Thymus (tissue), 11 donors: ENCODE measurements around the gene GABRA5. TPM values are rescaled to one million over a fixed set of nuclear protein-coding genes. Genes with fewer than 3 reads are reported as not detected.

Source experiments
- DNase-seq, 9 donors: peaks; one replicate each; pipeline ENCODE4 v3.0.0-alpha.2; 2013; ENCODE audit warnings: low spot score in 9 of 9, low read depth in 6 of 9, missing footprints in 1 of 9
- H3K27ac ChIP-seq, 2 donors: one replicate each; pipeline ENCODE4 v1.5.1; 2013; ENCODE audit warnings: control low read depth in 1 of 2, low read depth in 1 of 2, low read length in 1 of 2, mild to moderate bottlenecking in 1 of 2, moderate library complexity in 1 of 2
- H3K27me3 ChIP-seq, 2 donors: one replicate each; pipeline ENCODE4 v1.5.1; 2013; ENCODE audit warnings: low read length in 1 of 2; ENCODE audit not compliant: control insufficient read depth in 2 of 2, insufficient read depth in 1 of 2
- H3K36me3 ChIP-seq, 2 donors: one replicate each; pipeline ENCODE4 v1.5.1; 2013; ENCODE audit warnings: low read length in 1 of 2, mild to moderate bottlenecking in 1 of 2, moderate library complexity in 1 of 2; ENCODE audit not compliant: control insufficient read depth in 2 of 2, insufficient read depth in 2 of 2
- H3K4me1 ChIP-seq, 2 donors: one replicate each; pipeline ENCODE4 v1.5.1; 2013; ENCODE audit warnings: low read length in 2 of 2; ENCODE audit not compliant: control insufficient read depth in 2 of 2, insufficient read depth in 2 of 2
- H3K4me3 ChIP-seq, 2 donors: one replicate each; pipeline ENCODE4 v1.5.1; 2013; ENCODE audit warnings: low read length in 2 of 2, control low read depth in 1 of 2, mild to moderate bottlenecking in 1 of 2
- H3K9me3 ChIP-seq, 2 donors: one replicate each; pipeline ENCODE4 v1.5.1; 2013; ENCODE audit warnings: low read length in 1 of 2, mild to moderate bottlenecking in 1 of 2; ENCODE audit not compliant: control insufficient read depth in 2 of 2, insufficient read depth in 1 of 2
- WGBS: extraction: QIAGEN DNeasy Blood & Tissue Kit; methylation state at CpG from one replicate; pipeline ENCODE4 v1.1.7; 2013; 5-methylcytosine and 5-hydroxymethylcytosine counted together
- polyA plus RNA-seq: library from polyadenylated mRNA; stranded (reverse); fragments of 200-250 nt; gene quantifications from one replicate; pipeline ENCODE4 v1.2.3, GENCODE V29; 2013
- total RNA-seq: library from RNA; stranded (reverse); fragments of 120-200 nt; gene quantifications from one replicate; pipeline ENCODE4 v1.2.4, GENCODE V29; 2013
- donor health status: healthy.

Gene GABRA5
- total and polyA plus RNA-seq, 2 donors: 18.9 to 26.1 TPM

- no peaks in the 10 kb centered on the region for H3K4me1 ChIP-seq
- H3K4me3 ChIP-seq: no peak overlapping the region
- H3K36me3 ChIP-seq: no peaks in the 10 kb centered on the region
- 92% methylated on average over 4 of the region's 4 CpGs for WGBS
- no peaks in the 10 kb centered on the region for H3K9me3 ChIP-seq
- H3K27ac ChIP-seq: no peak overlapping the region
- no peak for DNase-seq
- H3K27me3 ChIP-seq: no peaks in the 10 kb centered on the region
Observed at GRCh38 chr15:26929588-26929987, 62.7 kb downstream of the GABRA5 start.

GRCh38 chr15:26934848-26935247 lies 68.0 kb downstream of the GABRA5 start:
- no peaks in the 10 kb centered on the region for H3K27me3 ChIP-seq
- DNase-seq: no peak
- no peaks in the 10 kb centered on the region for H3K36me3 ChIP-seq
- H3K4me3 ChIP-seq: no peak overlapping the region
- no peak overlapping the region for H3K27ac ChIP-seq
- peaks cover 0 to 2% of the 10 kb centered on the region in 2 donors for H3K9me3 ChIP-seq
- H3K4me1 ChIP-seq: no peaks in the 10 kb centered on the region
- WGBS: 95% methylated on average over 6 of the region's 6 CpGs

- Histone ChIP-seq H3K36me3 (no peaks in the 10 kb centered on the region), H3K4me1 (no peaks in the 10 kb centered on the region), H3K4me3 (no peak overlapping the region), H3K27me3 (no peaks in the 10 kb centered on the region), H3K9me3 (peaks cover 0 to 2% of the 10 kb centered on the region in 2 donors), H3K27ac (no peak overlapping the region)
- no peak for DNase-seq
- WGBS: 95% methylated on average over 12 of the region's 12 CpGs
Observed at GRCh38 chr15:26935322-26935721, 68.5 kb downstream of the GABRA5 start.

GRCh38 chr15:26936502-26936901 lies 69.6 kb downstream of the GABRA5 start:
- no peaks in the 10 kb centered on the region for H3K27me3 ChIP-seq
- DNase-seq: no peak
- H3K4me3 ChIP-seq: no peak overlapping the region
- no peaks in the 10 kb centered on the region for H3K4me1 ChIP-seq
- WGBS: 89% methylated on average over 5 of the region's 5 CpGs
- H3K27ac ChIP-seq: no peak overlapping the region
- no peaks in the 10 kb centered on the region for H3K36me3 ChIP-seq
- H3K9me3 ChIP-seq: peaks cover 0 to 2% of the 10 kb centered on the region in 2 donors

GRCh38 chr15:26937134-26937533 lies 70.3 kb downstream of the GABRA5 start:
- no peak overlapping the region for H3K4me3 ChIP-seq
- H3K4me1 ChIP-seq: no peaks in the 10 kb centered on the region
- no peaks in the 10 kb centered on the region for H3K36me3 ChIP-seq
- H3K27me3 ChIP-seq: no peaks in the 10 kb centered on the region
- 93% methylated on average over 13 of the region's 13 CpGs for WGBS
- no peak for DNase-seq
- H3K9me3 ChIP-seq: peaks cover 0 to 2% of the 10 kb centered on the region in 2 donors
- no peak overlapping the region for H3K27ac ChIP-seq

GRCh38 chr15:26939398-26939797 lies 72.5 kb downstream of the GABRA5 start:
- Histone ChIP-seq H3K9me3 (peaks cover 0 to 2% of the 10 kb centered on the region in 2 donors), H3K4me1 (no peaks in the 10 kb centered on the region), H3K4me3 (no peak overlapping the region), H3K36me3 (no peaks in the 10 kb centered on the region), H3K27ac (no peak overlapping the region), H3K27me3 (no peaks in the 10 kb centered on the region)
- 78% methylated on average over 5 of the region's 5 CpGs for WGBS
- no peak for DNase-seq

- Histone ChIP-seq H3K9me3 (peaks cover 0 to 2% of the 10 kb centered on the region in 2 donors), H3K4me1 (no peaks in the 10 kb centered on the region), H3K27ac (no peak overlapping the region), H3K27me3 (no peaks in the 10 kb centered on the region), H3K4me3 (no peak overlapping the region), H3K36me3 (no peaks in the 10 kb centered on the region)
- DNase-seq: no peak
- 88% methylated on average over 5 of the region's 5 CpGs for whole genome bisulfite sequencing
Observed at GRCh38 chr15:26941489-26941888, 74.6 kb downstream of the GABRA5 start.

- no peak overlapping the region for H3K4me3 ChIP-seq
- H3K9me3 ChIP-seq: no peaks in the 10 kb centered on the region
- H3K4me1 ChIP-seq: no peaks in the 10 kb centered on the region
- no peaks in the 10 kb centered on the region for H3K36me3 ChIP-seq
- no peak for DNase-seq
- H3K27me3 ChIP-seq: no peaks in the 10 kb centered on the region
- WGBS: 59% methylated on average over 8 of the region's 8 CpGs
- no peak overlapping the region for H3K27ac ChIP-seq
Observed at GRCh38 chr15:26943866-26944265, 77.0 kb downstream of the GABRA5 start.

- Histone ChIP-seq H3K27ac (no peak overlapping the region), H3K4me3 (no peak overlapping the region), H3K36me3 (no peaks in the 10 kb centered on the region), H3K27me3 (no peaks in the 10 kb centered on the region), H3K4me1 (no peaks in the 10 kb centered on the region), H3K9me3 (no peaks in the 10 kb centered on the region)
- WGBS: 87% methylated on average over 13 of the region's 13 CpGs
- no peak for DNase-seq
Observed at GRCh38 chr15:26945046-26945445, 78.2 kb downstream of the GABRA5 start.

- no peak for DNase-seq
- Histone ChIP-seq H3K27me3 (no peaks in the 10 kb centered on the region), H3K27ac (no peak overlapping the region), H3K4me3 (no peak overlapping the region), H3K36me3 (no peaks in the 10 kb centered on the region), H3K4me1 (no peaks in the 10 kb centered on the region), H3K9me3 (no peaks in the 10 kb centered on the region)
- WGBS: 89% methylated on average over 2 of the region's 2 CpGs
Observed at GRCh38 chr15:26950001-26950400, 83.1 kb downstream of the GABRA5 start.
